Measurements from ENCODE around the gene PRICKLE2. TPM values are rescaled to one million over a fixed set of nuclear protein-coding genes. Genes with fewer than 3 reads are reported as not detected.

PRICKLE2 gene
- total RNA-seq, 1 experiment from 2014 or later = 3.2 TPM

GRCh38 chr3:64272271-64272670, 47.0 kb upstream of the PRICKLE2 start:
- H2BK12ac ChIP-seq (ENCODE audit: insufficient read length, low read depth, low read length) = no peak overlapping the region
- WGBS (ENCODE audit: extremely low coverage, insufficient read length, low lambda C conversion rate) = no CpG with 5 or more reads among the region's 2 CpGs
- no peak overlapping the region for H4K8ac ChIP-seq (replicated peaks; ENCODE audit: insufficient read length, low read depth, low read length)
- no peak overlapping the region for H3T11ph ChIP-seq (ENCODE audit: low read length)
- no peak for DNase-seq
- H2BK15ac ChIP-seq (ENCODE audit: low read depth, low read length) = no peak overlapping the region
- no peaks in the 10 kb centered on the region for H3K9me3 ChIP-seq (ENCODE audit: control insufficient read depth, low read depth, low read length)
- Mint-ChIP-seq H3K36me3 (ENCODE audit: insufficient read depth in 1 of 3, low read depth in 3 of 3) (peaks cover 4 to 19% (median 6%) of the 10 kb centered on the region in 3 experiments), H3K4me3 (no peak overlapping the region), H3K9me3 (peaks cover 11 to 14% of the 10 kb centered on the region in 2 experiments), H3K27me3 (ENCODE audit: low read depth) (peaks cover 2% of the 10 kb centered on the region; the same call in 1 of the 2 replicates), H3K27ac (no peak overlapping the region), H3K4me1 (peaks cover 20 to 26% of the 10 kb centered on the region in 2 experiments)
- no peak overlapping the region for H2BK5ac ChIP-seq (ENCODE audit: insufficient read length, low read length)
- TF ChIP-seq CTCF (conservative IDR thresholded peaks at IDR 0.05) = no peak
- H3K79me2 ChIP-seq (ENCODE audit: insufficient read depth, low read length) = no peaks in the 10 kb centered on the region
- H3K79me1 ChIP-seq (ENCODE audit: insufficient read depth, low read depth, low read length, poor library complexity, severe bottlenecking) = no peaks in the 10 kb centered on the region
- H3K27me3 ChIP-seq (ENCODE audit: insufficient read depth, low read length) = no peaks in the 10 kb centered on the region
- H3K4me2 ChIP-seq (ENCODE audit: insufficient read depth, insufficient read length, low read length) = no peak overlapping the region
- H2AK5ac ChIP-seq (ENCODE audit: insufficient read length, low read length) = no peak overlapping the region
- H3K4me1 ChIP-seq (ENCODE audit: insufficient read depth, low read length) = no peaks in the 10 kb centered on the region
- H2BK20ac ChIP-seq (ENCODE audit: low read depth, low read length, poor library complexity, severe bottlenecking) = no peak overlapping the region
- no peak overlapping the region for H3K23ac ChIP-seq (ENCODE audit: insufficient read length, low read depth, low read length)
- H4K5ac ChIP-seq (ENCODE audit: insufficient read length, low read depth, low read length) = no peak overlapping the region
- no peak overlapping the region for H3K27ac ChIP-seq (ENCODE audit: insufficient read length, low read depth, low read length)
- no peak overlapping the region for H3K56ac ChIP-seq (ENCODE audit: insufficient read length, low read depth, low read length)
- no peak overlapping the region for H3K9ac ChIP-seq (ENCODE audit: extremely low read depth, insufficient read length, low read length)
- no peak overlapping the region for H3K4ac ChIP-seq (ENCODE audit: low read depth, low read length)
- no peak overlapping the region for H2BK120ac ChIP-seq (ENCODE audit: low read depth, low read length, poor library complexity, severe bottlenecking)
- H4K20me1 ChIP-seq (ENCODE audit: control insufficient read depth, insufficient read depth, insufficient read length) = no peaks in the 10 kb centered on the region
- no peak overlapping the region for H3K18ac ChIP-seq (ENCODE audit: insufficient read length, low read depth, low read length)
- H2AFZ ChIP-seq (ENCODE audit: low read length) = no peak overlapping the region
- peaks cover 4% of the 10 kb centered on the region for H3K23me2 ChIP-seq (ENCODE audit: insufficient read length, low read depth, low read length, poor library complexity, severe bottlenecking)
- H3K14ac ChIP-seq (ENCODE audit: insufficient read depth, low read length) = no peak overlapping the region
- H4K91ac ChIP-seq (ENCODE audit: insufficient read length, low read depth, low read length) = no peak overlapping the region
